Prostate gland (tissue), 2 donors: ENCODE results near the gene GAMT.

Experiments
- POLR2A ChIP-seq: fragments of 450-650 bp; IDR thresholded peaks from one replicate; pipeline ENCODE4 v1.6.1; 2016; ENCODE audit warnings: antibody characterized with exemption, mild to moderate bottlenecking
- TF ChIP-seq, protein P1 (sequence below), 4 experiments: fragments of 200-600 bp in 2 of 4; fragments of 450-650 bp in 2 of 4; sonication (generic) in 2 of 4; IDR thresholded peaks; 1 replicate in 3 of 4; 2 replicates in 1 of 4; pipeline ENCODE4 v1.5.1; 2016 to 2019; ENCODE audit warnings: antibody characterized with exemption in 4 of 4, mild to moderate bottlenecking in 2 of 4, moderate library complexity in 2 of 4

DNA sequence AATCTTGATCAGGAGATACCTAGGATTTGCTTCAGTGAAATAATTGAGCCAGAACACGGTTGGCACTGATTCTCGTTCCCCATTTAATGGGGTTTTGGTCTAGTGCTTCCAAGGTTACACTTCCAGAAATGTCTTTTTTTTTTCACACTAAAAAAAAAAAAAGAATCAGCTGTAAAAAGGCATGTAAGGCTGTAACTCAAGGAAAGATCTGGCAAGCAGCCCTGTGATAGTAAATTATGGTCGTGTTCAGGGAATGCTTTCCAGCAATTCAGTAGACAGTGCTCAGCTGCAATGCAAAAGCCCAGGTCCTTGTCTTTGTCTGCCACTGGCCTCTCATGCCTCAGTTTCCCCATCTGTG is 44.9 kb downstream of the GAMT start:
- TF ChIP-seq, protein P1, sequence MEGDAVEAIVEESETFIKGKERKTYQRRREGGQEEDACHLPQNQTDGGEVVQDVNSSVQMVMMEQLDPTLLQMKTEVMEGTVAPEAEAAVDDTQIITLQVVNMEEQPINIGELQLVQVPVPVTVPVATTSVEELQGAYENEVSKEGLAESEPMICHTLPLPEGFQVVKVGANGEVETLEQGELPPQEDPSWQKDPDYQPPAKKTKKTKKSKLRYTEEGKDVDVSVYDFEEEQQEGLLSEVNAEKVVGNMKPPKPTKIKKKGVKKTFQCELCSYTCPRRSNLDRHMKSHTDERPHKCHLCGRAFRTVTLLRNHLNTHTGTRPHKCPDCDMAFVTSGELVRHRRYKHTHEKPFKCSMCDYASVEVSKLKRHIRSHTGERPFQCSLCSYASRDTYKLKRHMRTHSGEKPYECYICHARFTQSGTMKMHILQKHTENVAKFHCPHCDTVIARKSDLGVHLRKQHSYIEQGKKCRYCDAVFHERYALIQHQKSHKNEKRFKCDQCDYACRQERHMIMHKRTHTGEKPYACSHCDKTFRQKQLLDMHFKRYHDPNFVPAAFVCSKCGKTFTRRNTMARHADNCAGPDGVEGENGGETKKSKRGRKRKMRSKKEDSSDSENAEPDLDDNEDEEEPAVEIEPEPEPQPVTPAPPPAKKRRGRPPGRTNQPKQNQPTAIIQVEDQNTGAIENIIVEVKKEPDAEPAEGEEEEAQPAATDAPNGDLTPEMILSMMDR (IDR thresholded peaks at IDR 0.05): no peak
- TF ChIP-seq POLR2A: no peak
